Adrenal gland (tissue), 5 donors: Measurements from ENCODE around the gene PEX14.

Source experiments
- CTCF ChIP-seq, 6 experiments: fragments of 450-650 bp in 4 of 6; fragments of 200-600 bp in 2 of 6; sonication (generic) in 1 of 6; IDR thresholded peaks; 1 replicate in 5 of 6; 2 replicates in 1 of 6; pipeline versions ENCODE4 v1.5.1 to v1.8.0; 2016 to 2021; ENCODE audit warnings: antibody characterized with exemption in 6 of 6, mild to moderate bottlenecking in 2 of 6, moderate library complexity in 1 of 6
- POLR2A ChIP-seq, 2 donors: fragments of 450-650 bp; IDR thresholded peaks; one replicate each; pipeline ENCODE4 v1.6.1; 2017; ENCODE audit warnings: antibody characterized with exemption in 2 of 2, mild to moderate bottlenecking in 2 of 2, moderate library complexity in 1 of 2
- donor health status: DM: no; HTN: no; CAD: no.

GRCh38 chr1:10620776-10621175 is 146.0 kb downstream of the PEX14 start:
- TF ChIP-seq POLR2A (IDR thresholded peaks at IDR 0.05) (no peak), CTCF (IDR thresholded peaks at IDR 0.05) (no peak)
